WI38 (cell line): ENCODE data around the gene GRB14.
"Not testable (repeated sequence)": the region's sequence is repeated elsewhere in the genome, so short reads cannot be mapped to it uniquely, and the experiment has no call there.

Experiments
- H3K4me3 ChIP-seq: 2 replicates; pipeline ENCODE4 v1.5.1; 2011; ENCODE audit warnings: low read depth, mild to moderate bottlenecking, control low read depth, low read length
- TF ChIP-seq, protein P1 (sequence below): IDR thresholded peaks from 2 replicates; pipeline ENCODE4 v1.5.1; 2012; ENCODE audit warnings: low read depth, mild to moderate bottlenecking, control low read depth, low read length

The GRB14 gene

GRCh38 chr2:164560181-164560792 lies 61.0 kb downstream of the GRB14 start:
- H3K4me3 ChIP-seq, result no peak overlapping the region
- TF ChIP-seq, protein P1, sequence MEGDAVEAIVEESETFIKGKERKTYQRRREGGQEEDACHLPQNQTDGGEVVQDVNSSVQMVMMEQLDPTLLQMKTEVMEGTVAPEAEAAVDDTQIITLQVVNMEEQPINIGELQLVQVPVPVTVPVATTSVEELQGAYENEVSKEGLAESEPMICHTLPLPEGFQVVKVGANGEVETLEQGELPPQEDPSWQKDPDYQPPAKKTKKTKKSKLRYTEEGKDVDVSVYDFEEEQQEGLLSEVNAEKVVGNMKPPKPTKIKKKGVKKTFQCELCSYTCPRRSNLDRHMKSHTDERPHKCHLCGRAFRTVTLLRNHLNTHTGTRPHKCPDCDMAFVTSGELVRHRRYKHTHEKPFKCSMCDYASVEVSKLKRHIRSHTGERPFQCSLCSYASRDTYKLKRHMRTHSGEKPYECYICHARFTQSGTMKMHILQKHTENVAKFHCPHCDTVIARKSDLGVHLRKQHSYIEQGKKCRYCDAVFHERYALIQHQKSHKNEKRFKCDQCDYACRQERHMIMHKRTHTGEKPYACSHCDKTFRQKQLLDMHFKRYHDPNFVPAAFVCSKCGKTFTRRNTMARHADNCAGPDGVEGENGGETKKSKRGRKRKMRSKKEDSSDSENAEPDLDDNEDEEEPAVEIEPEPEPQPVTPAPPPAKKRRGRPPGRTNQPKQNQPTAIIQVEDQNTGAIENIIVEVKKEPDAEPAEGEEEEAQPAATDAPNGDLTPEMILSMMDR, result no peak; the same call in 1 of the 2 replicates

GRCh38 chr2:164558450-164558849 lies 62.8 kb downstream of the GRB14 start:
- TF ChIP-seq, protein P1, result no peak
- H3K4me3 ChIP-seq, result no peak overlapping the region

- no peak overlapping the region for H3K4me3 ChIP-seq
- TF ChIP-seq, protein P1, result no peak
Measured at GRCh38 chr2:164554487-164554886, 66.8 kb downstream of the GRB14 start.

DNA sequence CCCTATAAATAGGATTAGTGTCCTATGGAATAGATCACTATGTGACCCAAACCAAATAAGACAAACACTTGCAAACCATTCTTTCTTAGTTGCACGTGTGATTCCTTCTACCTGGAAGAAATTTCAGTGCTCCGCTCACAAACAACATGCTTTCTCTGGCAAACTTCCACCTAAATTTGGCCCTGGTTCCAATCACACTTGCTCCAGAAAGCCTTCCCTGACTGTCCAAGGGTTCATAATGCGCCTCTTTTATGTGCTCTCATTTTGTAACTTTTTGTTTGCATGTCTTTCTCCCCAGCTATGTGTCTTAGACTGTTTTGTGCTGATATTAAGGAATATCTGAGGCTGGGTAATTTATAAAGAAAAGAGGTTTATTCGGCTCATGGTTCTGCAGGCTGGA lies 69.8 kb downstream of the GRB14 start:
- TF ChIP-seq, protein P1, result no peak
- H3K4me3 ChIP-seq, result no peak overlapping the region

- not testable (repeated sequence) for H3K4me3 ChIP-seq
Measured at GRCh38 chr2:164549705-164550104, 71.6 kb downstream of the GRB14 start.

GRCh38 chr2:164545484-164545883 lies 75.8 kb downstream of the GRB14 start:
- TF ChIP-seq, protein P1, result no peak
- H3K4me3 ChIP-seq, result no peak overlapping the region

DNA sequence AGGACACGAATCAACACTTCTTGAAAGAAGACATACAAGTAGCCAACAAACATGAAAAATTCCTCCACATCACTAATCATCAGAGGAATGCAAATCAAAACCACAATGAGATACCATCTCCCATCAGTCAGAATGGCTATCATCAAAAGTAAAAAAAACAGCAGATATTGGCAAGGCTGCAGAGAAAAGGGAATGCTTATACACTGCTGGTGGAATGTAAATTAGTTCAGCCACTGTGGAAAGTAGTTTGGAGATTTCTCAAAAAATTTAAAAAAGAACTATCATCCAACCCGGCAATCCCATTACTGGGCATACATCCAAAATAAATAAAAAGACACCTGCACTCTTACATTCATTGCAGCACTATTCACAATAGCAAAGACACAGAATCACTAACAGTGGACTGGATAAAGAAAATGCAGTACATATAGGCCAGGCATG lies 78.7 kb downstream of the GRB14 start:
- TF ChIP-seq, protein P1, result no peak
- no peak overlapping the region for H3K4me3 ChIP-seq
